GM15510 (cell line): ENCODE data around the gene TTC23.

ENCODE experiments used
- POLR2A ChIP-seq: IDR thresholded peaks from 3 replicates; pipeline ENCODE4 v1.6.1; 2011; ENCODE audit warnings: borderline replicate concordance; ENCODE audit not compliant: insufficient read length; ENCODE audit errors: extremely low read depth

Gene TTC23

DNA sequence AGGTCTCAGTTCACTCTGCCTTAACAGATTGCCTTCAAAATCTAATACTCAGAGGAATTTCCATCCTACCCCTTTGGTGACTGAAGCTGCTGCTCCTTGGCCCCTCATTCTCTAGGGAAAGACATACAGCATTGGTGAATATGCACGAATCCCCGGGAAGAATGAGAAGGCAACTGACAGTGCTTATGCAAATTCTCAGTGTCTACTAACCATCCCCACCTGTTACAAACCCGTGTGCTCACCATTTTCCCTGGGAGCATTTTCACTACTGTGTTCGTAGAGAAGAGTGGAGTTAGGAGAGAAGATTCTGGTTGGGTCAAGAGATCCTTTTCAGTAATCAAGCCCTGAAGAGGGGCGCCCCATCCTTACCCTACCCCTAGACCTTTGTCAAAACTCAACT lies 106.8 kb downstream of the TTC23 start:
- no peak for TF ChIP-seq POLR2A

GRCh38 chr15:99141943-99142342 lies 107.4 kb downstream of the TTC23 start:
- TF ChIP-seq POLR2A, result no peak

- no peak for TF ChIP-seq POLR2A
These were observed 108.8 kb downstream of the TTC23 start for GRCh38 chr15:99140590-99140989.

GRCh38 chr15:99139276-99139675 lies 110.1 kb downstream of the TTC23 start:
- no peak for TF ChIP-seq POLR2A

DNA sequence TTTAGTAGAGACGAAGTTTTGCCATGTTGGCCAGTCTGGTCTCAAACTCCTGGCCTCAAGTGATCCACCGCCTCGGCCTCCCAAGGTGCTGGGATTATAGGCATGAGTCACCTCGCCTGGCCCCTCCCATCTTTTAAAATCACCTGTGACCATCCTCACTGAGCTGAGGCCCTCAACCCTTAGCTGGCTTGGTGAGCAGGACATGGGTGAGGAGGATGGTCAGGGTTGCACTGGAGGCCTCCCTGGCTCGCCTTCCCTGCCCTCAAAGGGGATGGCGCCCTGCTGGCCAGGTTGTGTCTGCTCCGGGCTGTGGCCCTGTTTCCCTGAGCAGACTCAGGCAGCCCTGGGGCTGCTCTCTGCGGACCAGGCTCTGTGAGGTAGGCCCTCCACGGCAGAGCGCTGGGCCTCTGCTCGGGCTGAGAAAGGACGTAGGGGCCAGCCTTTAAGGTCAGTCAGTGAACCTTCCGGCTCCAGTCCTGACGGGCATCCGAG lies 110.8 kb downstream of the TTC23 start:
- no peak for TF ChIP-seq POLR2A

- no peak for TF ChIP-seq POLR2A
These were observed 111.5 kb downstream of the TTC23 start for GRCh38 chr15:99137877-99138276.

- TF ChIP-seq POLR2A, result no peak
These were observed 112.3 kb downstream of the TTC23 start for GRCh38 chr15:99137111-99137546.

DNA sequence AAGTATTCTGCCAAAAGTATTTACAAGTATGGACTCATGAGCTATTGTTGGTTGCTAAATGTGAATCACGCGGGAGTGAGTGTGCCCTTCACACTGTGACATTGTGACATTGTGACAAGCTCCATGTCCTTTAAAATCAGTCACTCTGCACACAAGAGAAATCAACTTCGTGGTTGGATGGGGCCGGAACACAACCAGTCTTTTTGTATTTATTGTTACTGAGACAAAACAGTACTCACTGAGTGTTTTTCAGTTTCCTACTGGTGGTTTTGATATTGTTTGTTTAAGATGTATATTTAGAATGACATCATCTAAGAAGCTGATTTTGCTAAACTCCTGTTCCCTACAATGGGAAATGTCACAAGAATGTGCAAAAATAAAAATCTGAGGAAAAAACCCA lies 114.2 kb downstream of the TTC23 start:
- TF ChIP-seq POLR2A, result no peak

GRCh38 chr15:99134317-99134821 lies 115.0 kb downstream of the TTC23 start:
- no peak for TF ChIP-seq POLR2A

GRCh38 chr15:99132634-99133287 lies 116.6 kb downstream of the TTC23 start:
- TF ChIP-seq POLR2A, result no peak

DNA sequence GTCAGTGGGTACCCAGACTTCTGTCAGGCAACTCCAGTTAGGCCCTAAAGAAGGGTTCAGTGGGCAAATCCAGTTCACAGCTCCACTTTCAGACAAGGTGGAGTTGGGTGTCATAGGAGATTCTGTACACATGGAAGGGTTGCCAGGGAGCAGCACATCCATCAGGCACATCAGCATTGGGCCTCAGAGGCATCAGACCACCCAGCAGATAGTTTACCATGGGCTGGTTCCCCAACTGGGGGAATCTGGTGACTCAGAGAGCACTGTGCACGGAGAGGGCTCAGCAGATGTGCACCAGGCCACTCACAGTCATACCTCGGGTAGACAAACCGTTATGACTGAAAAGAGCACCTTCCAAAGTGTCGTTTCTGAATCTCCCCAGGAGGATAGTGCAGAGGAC lies 117.3 kb downstream of the TTC23 start:
- no peak for TF ChIP-seq POLR2A

DNA sequence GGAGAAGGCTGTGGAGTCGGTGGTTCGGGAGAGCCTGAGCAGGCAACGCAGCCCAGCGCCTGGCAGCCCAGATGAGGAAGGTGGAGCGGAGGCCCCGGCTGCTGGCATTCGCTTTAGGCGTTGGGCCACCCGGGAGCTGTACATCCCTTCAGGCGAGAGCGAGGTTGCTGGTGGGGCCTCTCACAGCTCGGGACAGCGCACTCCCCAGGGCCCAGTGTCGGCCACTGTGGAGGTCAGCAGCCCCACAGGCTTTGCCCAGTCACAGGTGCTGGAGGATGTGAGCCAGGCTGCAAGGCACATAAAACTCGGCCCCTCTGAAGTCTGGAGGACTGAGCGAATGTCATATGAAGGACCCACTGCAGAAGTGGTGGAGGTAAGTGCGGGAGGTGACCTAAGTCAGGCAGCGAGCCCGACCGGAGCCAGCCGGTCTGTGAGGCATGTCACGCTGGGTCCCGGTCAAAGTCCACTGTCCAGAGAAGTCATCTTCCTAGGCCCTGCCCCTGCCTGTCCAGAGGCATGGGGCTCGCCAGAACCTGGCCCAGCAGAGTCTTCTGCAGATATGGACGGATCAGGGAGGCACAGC lies 117.8 kb downstream of the TTC23 start:
- TF ChIP-seq POLR2A, result no peak

- no peak for TF ChIP-seq POLR2A
These were observed 118.5 kb downstream of the TTC23 start for GRCh38 chr15:99130765-99131440.

DNA sequence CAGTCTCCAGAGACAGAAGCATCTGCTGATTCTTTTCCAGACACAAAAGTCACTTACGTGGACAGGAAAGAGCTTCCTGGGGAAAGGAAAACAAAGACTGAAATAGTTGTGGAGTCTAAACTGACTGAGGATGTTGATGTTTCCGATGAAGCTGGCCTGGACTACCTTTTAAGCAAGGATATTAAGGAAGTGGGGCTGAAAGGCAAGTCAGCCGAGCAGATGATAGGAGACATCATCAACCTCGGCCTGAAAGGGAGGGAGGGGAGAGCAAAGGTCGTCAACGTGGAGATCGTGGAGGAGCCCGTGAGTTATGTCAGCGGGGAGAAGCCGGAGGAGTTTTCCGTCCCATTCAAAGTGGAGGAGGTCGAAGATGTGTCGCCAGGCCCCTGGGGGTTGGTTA lies 119.1 kb downstream of the TTC23 start:
- no peak for TF ChIP-seq POLR2A

DNA sequence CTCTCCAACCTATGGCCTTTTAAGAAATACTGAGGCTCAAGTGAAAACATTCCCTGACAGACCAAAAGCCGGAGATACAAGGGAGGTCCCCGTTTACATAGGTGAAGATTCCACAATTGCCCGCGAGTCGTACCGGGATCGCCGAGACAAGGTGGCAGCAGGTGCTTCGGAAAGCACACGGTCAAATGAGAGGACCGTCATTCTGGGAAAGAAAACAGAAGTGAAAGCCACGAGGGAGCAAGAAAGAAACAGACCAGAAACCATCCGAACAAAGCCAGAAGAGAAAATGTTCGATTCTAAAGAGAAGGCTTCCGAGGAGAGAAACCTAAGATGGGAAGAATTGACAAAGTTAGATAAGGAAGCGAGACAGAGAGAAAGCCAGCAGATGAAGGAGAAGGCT lies 119.7 kb downstream of the TTC23 start:
- no peak for TF ChIP-seq POLR2A
